ENCODE data around the gene BTBD9.
A peak's percentile ranks its signal among the peaks of the same experiment; 100 is the strongest.

Gene BTBD9

DNA sequence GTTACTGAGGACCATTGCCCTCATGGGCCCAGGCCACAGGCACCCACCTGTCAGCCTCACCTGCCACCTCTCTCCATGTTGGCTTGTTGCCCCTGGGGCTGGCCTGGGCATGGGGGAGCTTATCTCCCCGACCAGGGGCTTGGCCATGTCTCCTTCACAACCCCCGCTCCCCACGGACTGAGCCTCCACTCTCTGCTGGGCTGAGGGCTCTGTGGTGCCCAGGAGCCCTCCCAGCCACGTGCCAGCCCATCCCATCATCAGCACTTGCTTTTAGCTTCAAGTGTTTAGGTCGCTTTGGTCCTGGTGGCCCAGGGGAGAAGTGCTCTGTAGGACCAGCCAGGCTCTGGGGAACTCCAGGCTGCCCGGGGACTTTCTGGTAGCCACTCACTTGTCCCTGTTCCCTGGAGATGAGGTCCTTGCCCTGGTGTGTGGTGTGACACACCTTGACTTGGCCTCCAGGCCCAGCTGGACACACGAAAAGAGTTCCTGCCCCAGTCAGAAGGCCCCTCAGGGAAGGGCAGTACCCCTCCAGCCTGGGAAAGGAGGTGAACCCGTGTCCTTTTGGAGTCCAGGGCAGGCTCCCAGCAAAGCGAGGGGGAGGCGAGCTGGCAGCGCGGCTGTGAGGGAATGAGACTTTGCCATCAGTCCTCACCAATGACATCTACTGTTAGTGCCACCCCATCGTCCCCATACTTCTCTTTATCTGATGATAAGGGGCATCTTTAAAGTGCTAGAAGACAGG is 467.6 kb downstream of the BTBD9 start:
- no peak for DNase-seq

DNA sequence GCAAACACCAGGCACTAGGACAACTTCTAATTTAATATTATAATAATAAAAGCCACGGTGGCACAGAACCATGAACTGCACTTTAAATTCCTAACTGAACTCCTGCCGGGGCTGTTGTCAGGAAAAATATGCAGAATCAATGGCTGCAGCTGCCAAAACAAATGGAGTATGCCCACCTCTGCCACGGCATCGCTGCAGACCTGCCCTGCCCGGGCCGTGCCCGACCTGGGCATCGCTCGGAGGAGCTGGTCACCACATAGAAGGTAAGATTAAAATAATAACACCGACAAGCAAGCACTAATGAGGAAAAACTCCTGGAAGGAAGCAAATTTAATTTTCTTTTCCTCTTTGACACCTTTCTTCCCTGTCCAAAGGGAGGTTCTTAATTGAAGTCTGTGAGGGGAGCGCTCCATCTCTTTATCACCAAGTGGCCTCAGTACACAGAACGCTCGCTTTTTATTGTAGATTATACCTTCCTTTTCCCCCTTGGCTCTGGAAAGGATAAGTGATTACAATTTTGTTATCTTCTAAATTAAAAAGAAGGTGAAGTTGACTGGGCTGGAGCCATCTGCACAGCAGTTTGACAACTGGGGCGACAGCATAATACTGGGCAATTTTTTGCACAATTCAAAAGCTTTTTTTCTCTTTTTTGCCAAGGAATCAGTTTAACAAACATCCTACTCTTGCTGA is 468.9 kb downstream of the BTBD9 start:
- DNase-seq = no peak

- DNase-seq = peak; percentile 60
These were observed 469.7 kb downstream of the BTBD9 start for GRCh38 chr6:38169977-38170526.

DNA sequence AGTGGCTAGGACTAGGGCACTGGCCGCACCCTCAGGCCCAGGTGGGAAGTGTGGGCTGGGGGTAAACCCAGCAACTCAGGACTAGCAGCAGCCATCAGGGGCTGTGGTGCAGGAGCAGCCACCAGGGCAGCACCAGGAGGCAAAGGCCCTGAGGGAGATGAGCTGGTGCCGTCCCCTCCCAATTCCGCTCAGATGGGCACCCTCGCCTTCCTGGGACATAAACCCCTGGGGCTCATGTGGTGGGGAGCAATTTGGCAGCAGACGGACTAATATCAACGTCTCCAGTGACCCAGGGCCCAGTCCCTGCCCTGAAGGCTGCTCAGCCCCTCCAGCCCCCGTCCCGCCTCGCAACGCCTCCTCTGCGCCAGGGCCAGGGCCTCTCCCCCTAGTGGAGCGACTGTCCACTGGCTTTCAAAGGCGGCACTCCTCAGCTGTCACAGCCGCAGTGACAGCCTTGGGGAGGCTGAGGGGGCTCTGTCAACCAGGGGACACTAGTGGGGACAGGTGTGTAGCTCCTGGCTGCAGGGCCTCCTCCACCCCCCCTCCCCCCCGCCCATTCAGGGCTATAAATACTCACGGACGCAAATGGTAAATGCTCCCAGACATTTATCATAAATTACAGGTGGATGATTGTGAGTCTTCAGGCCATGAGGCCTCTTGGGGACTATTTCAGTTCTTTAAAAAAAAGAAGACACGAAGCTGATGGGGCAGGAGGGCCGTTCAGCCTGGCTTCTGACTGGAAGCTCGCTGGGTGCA is 470.3 kb downstream of the BTBD9 start:
- DNase-seq = no peak

DNA sequence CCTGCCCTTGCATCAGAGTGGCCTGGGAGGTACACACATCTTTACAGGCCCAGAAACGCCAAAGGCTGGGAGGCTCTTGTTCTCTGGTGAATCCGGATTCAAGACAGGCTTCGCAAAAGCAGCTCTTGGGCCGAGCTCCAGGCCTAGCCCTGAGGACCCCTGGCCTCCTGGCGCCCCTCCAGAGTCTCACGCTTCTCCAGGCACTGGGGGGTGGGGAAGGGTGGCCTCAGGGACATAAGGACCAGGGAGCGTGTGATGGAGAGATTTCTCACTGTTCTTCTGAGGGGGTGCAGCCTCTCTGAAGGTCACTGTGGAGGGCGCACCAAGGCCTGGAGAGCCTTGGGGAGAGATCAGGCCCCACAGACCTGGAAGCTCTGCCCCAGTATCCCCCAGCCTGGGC is 471.0 kb downstream of the BTBD9 start:
- DNase-seq = no peak

DNA sequence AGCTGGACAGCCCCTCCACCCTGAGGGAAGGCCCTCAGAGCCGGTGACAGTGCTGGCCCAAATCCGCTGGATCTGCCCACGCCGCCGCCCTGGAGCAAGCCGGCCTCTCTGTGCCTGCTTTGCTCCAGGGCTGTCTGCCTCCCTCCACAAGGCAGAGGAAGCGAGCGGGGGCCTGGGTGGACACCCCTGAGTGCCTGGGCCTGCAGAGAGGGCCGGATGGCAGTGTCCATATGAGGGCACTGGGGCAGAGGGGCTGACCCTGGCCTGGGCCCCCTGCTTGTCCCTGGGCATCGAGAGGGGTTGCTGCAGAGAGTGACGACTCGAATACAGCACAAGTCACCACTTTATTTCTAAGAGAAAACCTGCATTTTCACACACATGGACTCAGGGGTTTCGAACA is 471.6 kb downstream of the BTBD9 start:
- no peak for DNase-seq

- no peak for DNase-seq
These were observed 472.1 kb downstream of the BTBD9 start for GRCh38 chr6:38167598-38167997.

GRCh38 chr6:38166411-38167240 is 473.1 kb downstream of the BTBD9 start:
- DNase-seq = no peak

GRCh38 chr6:38164671-38165108 is 475.0 kb downstream of the BTBD9 start:
- DNase-seq = no peak

DNA sequence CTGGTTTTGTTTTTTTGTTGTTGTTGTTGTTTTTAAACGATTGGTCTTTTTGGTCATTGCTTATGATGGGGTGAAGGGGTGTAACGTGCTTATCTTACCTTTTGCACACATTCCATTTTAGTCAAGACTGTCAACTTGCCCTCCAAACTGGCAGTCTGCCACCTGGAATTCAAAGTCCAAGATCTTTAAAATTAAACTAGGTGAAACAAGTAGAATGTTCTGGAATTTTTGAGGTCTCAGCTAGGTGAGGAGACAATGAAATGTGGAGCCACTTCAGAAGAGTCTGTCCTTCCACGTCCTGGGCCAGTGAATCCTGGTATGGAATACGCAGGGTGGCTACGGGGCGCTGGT is 475.6 kb downstream of the BTBD9 start:
- no peak for DNase-seq

- DNase-seq = no peak
These were observed 476.3 kb downstream of the BTBD9 start for GRCh38 chr6:38163186-38164130.

DNA sequence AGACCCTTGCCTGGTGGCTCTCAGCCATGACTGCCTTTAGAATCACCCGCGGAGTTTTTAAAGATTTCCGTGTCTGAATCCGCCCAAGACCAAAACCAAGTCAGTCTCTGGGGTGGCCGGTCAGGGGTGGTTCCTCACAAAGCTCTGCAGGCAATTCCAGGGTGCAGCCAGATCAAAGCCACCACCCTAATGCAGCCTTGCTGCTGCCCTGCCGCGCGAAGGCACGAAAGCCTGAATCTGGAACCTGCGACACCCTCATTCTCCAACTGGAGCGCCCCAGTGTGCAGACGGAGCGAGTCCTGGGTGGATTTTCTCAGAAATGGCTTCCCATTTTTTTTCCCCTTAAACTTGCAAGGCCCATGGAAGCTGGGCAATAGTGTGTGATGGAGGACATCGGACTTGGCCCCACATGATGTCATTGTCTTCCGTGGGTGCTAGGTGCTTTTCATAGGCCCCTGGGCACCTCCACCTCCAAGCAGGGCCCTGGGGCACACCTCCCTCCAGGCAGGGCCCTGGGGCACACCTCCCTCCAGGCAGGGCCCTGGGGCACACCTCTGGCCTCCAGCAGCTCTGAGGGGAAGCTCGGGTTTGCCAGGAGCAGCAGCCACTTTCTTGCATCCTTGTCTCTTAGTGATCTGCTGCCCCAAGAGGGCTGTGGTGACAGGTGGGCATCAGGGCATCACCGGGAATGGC is 477.1 kb downstream of the BTBD9 start:
- DNase-seq = no peak

DNA sequence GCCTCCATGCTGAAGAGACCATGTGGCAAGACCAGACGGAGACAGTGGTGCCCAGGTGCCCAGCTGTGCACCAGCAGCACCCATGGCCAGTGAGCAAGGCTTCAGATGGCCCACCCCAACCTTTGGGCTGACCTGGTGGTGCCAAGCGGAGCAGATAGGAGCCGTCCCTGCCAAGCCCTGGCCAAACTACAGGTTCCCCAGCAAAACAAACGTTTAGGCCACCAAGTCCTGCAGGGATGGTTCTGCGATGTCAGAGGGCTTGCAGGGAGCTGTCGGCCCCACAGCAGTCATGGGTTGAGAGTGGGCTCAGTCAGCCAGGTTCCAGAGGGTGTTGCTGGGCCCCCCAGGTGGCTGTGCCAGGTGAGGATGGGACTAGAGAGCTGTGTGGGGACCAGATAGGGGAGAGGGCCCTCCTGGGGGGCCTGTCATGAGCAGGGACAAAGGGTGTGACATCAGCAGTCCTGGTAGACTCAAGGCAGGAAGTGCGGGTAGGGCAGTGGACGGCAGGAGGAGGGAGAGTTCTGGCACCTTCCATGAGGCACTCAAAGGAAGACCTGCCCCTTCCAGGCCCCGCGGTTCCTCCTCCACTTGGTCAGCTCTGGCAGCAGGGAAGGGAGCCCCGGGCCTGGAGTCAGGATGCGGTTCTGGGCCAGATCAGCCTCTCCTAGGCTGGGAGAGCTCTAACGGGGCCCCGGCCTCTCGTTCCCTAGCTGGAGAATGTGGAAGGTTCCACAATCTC is 477.8 kb downstream of the BTBD9 start:
- no peak for DNase-seq

GRCh38 chr6:38161331-38161730 is 478.4 kb downstream of the BTBD9 start:
- DNase-seq = no peak

GRCh38 chr6:38160831-38161230 is 478.9 kb downstream of the BTBD9 start:
- DNase-seq = no peak

DNA sequence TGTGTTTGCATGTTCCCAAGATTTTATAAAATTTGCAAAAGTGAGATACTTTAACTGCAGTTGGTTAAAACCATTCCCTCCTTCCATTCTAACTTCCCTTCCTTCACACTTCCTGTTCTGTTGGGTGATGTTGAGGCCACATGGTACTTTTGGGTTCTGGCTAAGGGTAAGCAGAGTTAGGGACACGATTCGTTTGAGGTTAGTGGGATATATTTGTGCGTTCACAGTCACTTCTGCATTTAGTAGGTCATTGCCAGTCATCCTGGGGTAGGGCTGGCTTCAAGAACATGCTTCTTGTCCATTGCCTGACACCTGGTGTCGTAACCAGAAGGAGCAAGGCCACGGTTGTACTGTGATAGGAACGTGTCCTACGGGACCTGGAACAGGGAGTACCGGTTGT is 480.1 kb downstream of the BTBD9 start:
- no peak for DNase-seq

- no peak for DNase-seq
These were observed 480.9 kb downstream of the BTBD9 start for GRCh38 chr6:38158762-38159350.

- DNase-seq = no peak
These were observed 481.8 kb downstream of the BTBD9 start for GRCh38 chr6:38157905-38158304.

DNA sequence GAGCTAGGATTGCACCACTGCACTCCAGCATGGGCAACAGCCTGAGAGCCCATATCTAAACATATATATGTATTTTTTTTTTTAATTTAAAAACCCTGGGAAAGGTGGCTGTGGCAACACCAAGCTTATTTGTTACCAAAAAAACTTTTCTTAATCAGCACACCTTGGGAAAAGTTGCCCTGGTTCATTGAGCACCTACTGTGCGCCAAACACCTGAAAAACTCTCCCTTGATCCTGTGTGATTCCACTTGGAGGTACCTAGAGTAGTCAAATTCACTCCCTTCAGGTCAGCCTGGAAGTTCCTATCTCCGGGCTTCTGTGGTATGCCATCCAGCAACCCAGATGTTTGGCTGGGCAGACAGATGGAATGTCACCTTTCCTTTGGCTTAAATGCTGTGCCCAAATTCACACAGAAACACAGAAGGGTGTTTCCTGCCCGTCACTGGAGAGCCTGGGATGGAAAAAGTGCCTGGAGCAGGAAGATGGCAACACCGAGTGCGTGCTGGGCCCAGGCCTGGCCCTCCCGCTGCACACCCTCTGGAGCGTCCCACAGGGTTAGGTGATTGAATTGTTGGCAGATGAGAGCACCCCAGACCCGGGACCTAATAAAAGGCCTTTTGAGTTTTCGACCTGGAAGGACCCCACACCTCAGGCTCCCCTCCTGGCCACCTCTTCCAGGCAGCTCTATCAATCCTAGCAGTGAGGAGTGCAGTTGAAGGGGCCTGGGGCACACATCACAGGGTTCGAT is 482.7 kb downstream of the BTBD9 start:
- no peak for DNase-seq
